Measurements from ENCODE around the gene AAR2.

DNA sequence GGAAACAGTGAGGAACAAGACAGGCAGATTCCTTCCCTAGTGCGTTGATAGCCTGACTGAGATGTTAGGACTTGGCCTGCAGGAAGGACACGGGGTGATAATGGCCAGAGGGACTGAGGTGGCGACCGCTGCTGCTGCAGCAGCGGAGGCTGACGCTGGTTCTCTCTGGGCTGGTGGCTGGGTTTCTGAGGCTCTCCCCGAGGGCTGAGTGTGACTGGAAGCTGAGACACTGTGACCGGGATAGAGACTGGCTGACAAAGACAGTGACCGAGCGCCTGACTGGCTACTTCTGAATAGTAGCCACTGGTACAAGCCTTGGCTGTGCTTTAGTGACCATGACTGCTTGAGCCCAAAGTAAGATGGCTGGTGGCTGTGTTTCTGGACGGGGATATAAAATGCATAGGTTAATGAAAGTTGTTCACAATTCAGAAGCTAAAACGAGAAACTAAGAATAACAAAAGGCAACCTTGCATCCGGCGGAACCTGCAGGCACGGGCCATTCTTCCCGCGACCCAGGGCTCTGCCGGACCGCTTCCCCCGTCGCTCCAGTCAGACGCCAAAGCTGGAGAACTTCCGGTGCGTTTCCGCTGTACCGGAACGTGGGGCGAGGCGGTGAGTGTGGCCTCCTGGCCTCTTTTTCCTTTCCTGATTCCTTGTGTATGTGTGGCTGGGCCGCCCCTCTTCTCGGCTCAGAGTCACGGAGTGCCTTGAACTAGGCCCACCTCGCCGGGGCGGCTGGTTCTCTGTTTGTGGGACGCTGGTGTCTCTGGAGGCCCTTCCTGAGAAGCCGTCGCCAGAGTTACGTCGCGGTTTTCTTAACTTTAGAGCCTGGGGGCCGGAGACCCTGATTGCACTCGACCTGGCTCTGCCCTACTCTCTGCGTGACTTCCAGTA lies at the start of gene AAR2:
- no peak for TF ChIP-seq CTCF (IDR thresholded peaks at IDR 0.05)
- TF ChIP-seq POLR2A (IDR thresholded peaks at IDR 0.05) = peak; percentile 6 to 78 (median 65)

All from body of pancreas (tissue), 4 donors.